ENCODE measurements around the gene MAP1S. TPM values are rescaled to one million over a fixed set of nuclear protein-coding genes. Genes with fewer than 3 reads are reported as not detected.

The MAP1S gene
- total and polyA plus RNA-seq, 2 of the 13 experiments (the other 11 are each of a cell fraction or from before 2014, with no cell fraction given) = 3.8 to 7.3 TPM

DNA sequence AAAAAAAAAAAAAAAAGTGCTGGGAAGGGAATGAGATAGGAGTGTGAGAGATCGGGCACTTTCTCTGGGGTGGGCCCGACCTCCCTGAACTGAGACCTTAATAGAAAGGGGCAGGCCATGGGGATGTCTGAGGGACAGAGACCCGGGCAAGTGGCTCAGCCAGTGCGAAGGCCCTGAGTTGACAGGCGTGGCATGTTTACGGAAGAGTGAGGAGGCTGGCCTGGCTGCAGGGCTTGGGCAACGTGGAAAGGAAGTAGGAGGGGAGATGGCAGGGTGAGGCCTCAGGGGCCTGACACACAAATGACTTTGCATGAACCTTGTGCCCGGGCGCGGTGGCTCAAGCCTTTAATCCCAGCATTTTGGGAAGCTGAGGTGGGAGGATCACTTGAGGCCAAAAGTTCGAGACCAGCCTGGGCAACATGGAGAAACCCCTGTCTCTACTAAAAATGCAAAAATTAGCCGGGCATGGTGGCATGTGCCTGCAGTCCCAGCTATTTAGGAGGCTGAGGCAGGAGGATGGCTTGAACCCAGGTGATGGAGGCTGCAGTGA lies 45.9 kb downstream of the MAP1S start (continued):
- TF ChIP-seq MEIS1 (CRISPR knock-in tag; IDR thresholded peaks at IDR 0.05; ENCODE audit: borderline replicate concordance) (peak; percentile 85; the same call in 1 of the 2 replicates), ZNF792 (CRISPR knock-in tag; IDR thresholded peaks at IDR 0.05) (peak; percentile 41; the same call in 1 of the 2 replicates), IRF2 (CRISPR knock-in tag; IDR thresholded peaks at IDR 0.05) (peak; percentile 53; the same call in 1 of the 2 replicates), ZNF430 (CRISPR knock-in tag; IDR thresholded peaks at IDR 0.05) (peak; percentile 63; the same call in 1 of the 2 replicates), CREM (IDR thresholded peaks at IDR 0.05) (peak; percentile 53; the same call in 1 of the 2 replicates), CREM (CRISPR knock-in tag; IDR thresholded peaks at IDR 0.05) (no peak), ZNF564 (CRISPR knock-in tag; IDR thresholded peaks at IDR 0.05) (0 out of 2 replicates have a peak, but pooled peaks have one; percentile 35), ZNF746 (CRISPR knock-in tag; IDR thresholded peaks at IDR 0.05) (peak; percentile 58; the same call in 1 of the 2 replicates), STAT5B (CRISPR knock-in tag; IDR thresholded peaks at IDR 0.05) (no peak)
- TF ChIP-seq, protein P1, sequence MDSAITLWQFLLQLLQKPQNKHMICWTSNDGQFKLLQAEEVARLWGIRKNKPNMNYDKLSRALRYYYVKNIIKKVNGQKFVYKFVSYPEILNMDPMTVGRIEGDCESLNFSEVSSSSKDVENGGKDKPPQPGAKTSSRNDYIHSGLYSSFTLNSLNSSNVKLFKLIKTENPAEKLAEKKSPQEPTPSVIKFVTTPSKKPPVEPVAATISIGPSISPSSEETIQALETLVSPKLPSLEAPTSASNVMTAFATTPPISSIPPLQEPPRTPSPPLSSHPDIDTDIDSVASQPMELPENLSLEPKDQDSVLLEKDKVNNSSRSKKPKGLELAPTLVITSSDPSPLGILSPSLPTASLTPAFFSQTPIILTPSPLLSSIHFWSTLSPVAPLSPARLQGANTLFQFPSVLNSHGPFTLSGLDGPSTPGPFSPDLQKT (CRISPR knock-in tag; IDR thresholded peaks at IDR 0.05; ENCODE audit: borderline replicate concordance) = no peak
- TF ChIP-seq, protein P2, sequence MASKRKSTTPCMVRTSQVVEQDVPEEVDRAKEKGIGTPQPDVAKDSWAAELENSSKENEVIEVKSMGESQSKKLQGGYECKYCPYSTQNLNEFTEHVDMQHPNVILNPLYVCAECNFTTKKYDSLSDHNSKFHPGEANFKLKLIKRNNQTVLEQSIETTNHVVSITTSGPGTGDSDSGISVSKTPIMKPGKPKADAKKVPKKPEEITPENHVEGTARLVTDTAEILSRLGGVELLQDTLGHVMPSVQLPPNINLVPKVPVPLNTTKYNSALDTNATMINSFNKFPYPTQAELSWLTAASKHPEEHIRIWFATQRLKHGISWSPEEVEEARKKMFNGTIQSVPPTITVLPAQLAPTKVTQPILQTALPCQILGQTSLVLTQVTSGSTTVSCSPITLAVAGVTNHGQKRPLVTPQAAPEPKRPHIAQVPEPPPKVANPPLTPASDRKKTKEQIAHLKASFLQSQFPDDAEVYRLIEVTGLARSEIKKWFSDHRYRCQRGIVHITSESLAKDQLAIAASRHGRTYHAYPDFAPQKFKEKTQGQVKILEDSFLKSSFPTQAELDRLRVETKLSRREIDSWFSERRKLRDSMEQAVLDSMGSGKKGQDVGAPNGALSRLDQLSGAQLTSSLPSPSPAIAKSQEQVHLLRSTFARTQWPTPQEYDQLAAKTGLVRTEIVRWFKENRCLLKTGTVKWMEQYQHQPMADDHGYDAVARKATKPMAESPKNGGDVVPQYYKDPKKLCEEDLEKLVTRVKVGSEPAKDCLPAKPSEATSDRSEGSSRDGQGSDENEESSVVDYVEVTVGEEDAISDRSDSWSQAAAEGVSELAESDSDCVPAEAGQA (IDR thresholded peaks at IDR 0.05; ENCODE audit: low read depth) = 0 out of 2 replicates have a peak, but pooled peaks have one; percentile 36
- TF ChIP-seq, protein P2 (CRISPR knock-in tag; IDR thresholded peaks at IDR 0.05; ENCODE audit: borderline replicate concordance) = no peak
- TF ChIP-seq, protein P3, sequence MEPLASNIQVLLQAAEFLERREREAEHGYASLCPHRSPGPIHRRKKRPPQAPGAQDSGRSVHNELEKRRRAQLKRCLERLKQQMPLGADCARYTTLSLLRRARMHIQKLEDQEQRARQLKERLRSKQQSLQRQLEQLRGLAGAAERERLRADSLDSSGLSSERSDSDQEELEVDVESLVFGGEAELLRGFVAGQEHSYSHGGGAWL (CRISPR knock-in tag; IDR thresholded peaks at IDR 0.05) = 0 out of 2 replicates have a peak, but pooled peaks have one; percentile 27
- TF ChIP-seq, protein P4, sequence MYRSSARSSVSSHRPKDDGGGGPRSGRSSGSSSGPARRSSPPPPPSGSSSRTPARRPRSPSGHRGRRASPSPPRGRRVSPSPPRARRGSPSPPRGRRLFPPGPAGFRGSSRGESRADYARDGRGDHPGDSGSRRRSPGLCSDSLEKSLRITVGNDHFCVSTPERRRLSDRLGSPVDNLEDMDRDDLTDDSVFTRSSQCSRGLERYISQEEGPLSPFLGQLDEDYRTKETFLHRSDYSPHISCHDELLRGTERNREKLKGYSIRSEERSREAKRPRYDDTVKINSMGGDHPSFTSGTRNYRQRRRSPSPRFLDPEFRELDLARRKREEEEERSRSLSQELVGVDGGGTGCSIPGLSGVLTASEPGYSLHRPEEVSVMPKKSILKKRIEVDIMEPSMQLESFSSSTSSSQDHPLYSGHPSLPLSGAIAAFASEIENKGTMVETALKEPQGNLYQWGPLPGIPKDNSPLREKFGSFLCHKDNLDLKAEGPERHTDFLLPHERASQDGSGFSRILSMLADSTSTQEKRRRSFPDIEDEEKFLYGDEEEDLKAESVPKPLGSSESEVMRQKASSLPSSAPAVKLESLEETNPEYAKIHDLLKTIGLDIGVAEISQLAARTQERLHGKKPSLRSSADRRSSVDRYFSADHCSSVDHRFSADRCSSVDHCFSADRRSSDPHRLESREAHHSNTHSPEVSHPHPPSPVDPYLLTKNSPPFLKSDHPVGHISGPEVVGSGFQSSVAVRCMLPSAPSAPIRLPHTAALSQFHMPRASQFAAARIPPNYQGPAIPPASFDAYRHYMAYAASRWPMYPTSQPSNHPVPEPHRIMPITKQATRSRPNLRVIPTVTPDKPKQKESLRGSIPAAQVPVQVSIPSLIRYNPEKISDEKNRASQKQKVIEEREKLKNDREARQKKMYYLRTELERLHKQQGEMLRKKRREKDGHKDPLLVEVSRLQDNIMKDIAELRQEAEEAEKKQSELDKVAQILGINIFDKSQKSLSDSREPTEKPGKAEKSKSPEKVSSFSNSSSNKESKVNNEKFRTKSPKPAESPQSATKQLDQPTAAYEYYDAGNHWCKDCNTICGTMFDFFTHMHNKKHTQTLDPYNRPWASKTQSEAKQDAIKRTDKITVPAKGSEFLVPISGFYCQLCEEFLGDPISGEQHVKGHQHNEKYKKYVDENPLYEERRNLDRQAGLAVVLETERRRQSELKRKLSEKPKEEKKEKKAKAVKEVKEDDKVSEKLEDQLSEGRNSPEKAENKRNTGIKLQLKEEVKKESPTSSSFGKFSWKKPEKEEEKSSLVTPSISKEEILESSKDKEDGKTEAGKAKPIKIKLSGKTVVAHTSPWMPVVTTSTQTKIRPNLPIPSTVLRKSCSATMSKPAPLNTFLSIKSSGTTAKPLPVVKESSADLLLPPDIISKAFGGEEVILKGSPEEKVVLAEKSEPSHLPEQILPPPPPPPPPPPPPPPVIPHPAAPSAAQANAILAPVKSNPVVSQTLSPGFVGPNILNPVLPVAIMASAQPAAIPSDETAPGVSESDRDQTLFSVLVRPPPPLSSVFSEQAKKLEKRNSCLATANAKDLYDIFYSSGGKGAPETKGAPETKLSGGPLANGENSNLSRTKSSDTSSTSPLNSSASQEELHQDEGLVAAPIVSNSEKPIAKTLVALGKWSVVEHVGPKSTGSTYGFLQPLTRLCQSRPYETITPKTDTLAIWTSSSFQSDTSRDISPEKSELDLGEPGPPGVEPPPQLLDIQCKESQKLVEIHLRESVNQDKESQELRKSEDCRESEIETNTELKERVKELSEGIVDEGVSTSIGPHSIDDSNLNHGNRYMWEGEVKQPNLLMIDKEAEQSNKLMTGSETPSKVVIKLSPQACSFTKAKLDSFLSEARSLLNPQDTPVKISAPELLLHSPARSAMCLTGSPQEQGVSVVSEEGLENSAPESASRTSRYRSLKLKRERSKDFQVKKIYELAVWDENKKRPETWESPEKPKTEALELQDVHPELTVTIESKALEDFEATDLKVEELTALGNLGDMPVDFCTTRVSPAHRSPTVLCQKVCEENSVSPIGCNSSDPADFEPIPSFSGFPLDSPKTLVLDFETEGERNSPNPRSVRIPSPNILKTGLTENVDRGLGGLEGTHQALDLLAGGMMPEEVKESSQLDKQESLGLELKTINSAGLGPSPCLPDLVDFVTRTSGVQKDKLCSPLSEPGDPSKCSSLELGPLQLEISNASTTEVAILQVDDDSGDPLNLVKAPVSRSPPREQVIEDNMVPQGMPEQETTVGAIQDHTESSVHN (CRISPR knock-in tag; IDR thresholded peaks at IDR 0.05) = no peak
